Measurements from ENCODE around the gene RCE1.

The RCE1 gene

GRCh38 chr11:66863428-66864125 lies 20.3 kb downstream of the RCE1 start:
- ATAC-seq = no peak
- TF ChIP-seq RARB (CRISPR knock-in tag; IDR thresholded peaks at IDR 0.05) (no peak), ZFP3 (CRISPR knock-in tag; IDR thresholded peaks at IDR 0.05) (no peak), POU6F1 (CRISPR knock-in tag; IDR thresholded peaks at IDR 0.05; ENCODE audit: borderline replicate concordance, low read depth) (no peak), TCF4 (CRISPR knock-in tag; IDR thresholded peaks at IDR 0.05; ENCODE audit: borderline replicate concordance) (no peak), CREB5 (CRISPR knock-in tag; IDR thresholded peaks at IDR 0.05; ENCODE audit: low read depth) (no peak), OSR1 (CRISPR knock-in tag; IDR thresholded peaks at IDR 0.05) (no peak), BACH2 (CRISPR knock-in tag; IDR thresholded peaks at IDR 0.05; ENCODE audit: borderline replicate concordance) (no peak), ZNF8 (CRISPR knock-in tag; IDR thresholded peaks at IDR 0.05) (no peak), GLIS3 (CRISPR knock-in tag; IDR thresholded peaks at IDR 0.05) (no peak), ZNF70 (CRISPR knock-in tag; IDR thresholded peaks at IDR 0.05) (no peak), ZC3H10 (CRISPR knock-in tag; IDR thresholded peaks at IDR 0.05) (no peak), PPARA (CRISPR knock-in tag; IDR thresholded peaks at IDR 0.05; ENCODE audit: borderline replicate concordance) (no peak), ZNF565 (CRISPR knock-in tag; conservative IDR thresholded peaks at IDR 0.05; ENCODE audit: low read depth) (no peak), PATZ1 (CRISPR knock-in tag; IDR thresholded peaks at IDR 0.05; ENCODE audit: borderline replicate concordance) (no peak), CSDC2 (CRISPR knock-in tag; IDR thresholded peaks at IDR 0.05) (no peak)

- ATAC-seq = no peak
- TF ChIP-seq ZNF8 (CRISPR knock-in tag; IDR thresholded peaks at IDR 0.05) (no peak), PPARA (CRISPR knock-in tag; IDR thresholded peaks at IDR 0.05; ENCODE audit: borderline replicate concordance) (no peak), OSR1 (CRISPR knock-in tag; IDR thresholded peaks at IDR 0.05) (no peak), POU6F1 (CRISPR knock-in tag; IDR thresholded peaks at IDR 0.05; ENCODE audit: borderline replicate concordance, low read depth) (no peak), TOX (CRISPR knock-in tag; IDR thresholded peaks at IDR 0.05; ENCODE audit: borderline replicate concordance) (no peak), ISL1 (CRISPR knock-in tag; IDR thresholded peaks at IDR 0.05) (no peak), CSRNP3 (CRISPR knock-in tag; IDR thresholded peaks at IDR 0.05) (no peak), RARB (CRISPR knock-in tag; IDR thresholded peaks at IDR 0.05) (no peak), SNAI2 (CRISPR knock-in tag; IDR thresholded peaks at IDR 0.05) (no peak), PATZ1 (CRISPR knock-in tag; IDR thresholded peaks at IDR 0.05; ENCODE audit: borderline replicate concordance) (no peak)
Measured at GRCh38 chr11:66864172-66864901, 21.1 kb downstream of the RCE1 start.

All from SK-N-SH treated with all-trans-retinoic acid at 6 μM for 48 hours (cell line).